DOHH2 (cell line): ENCODE data around the gene PTP4A2.

Source experiments
- H3F3A ChIP-seq: fragments of 200-600 bp; sonication (generic), shearing (Covaris generic); 2 replicates; pipeline ENCODE4 v1.6.0; 2016; ENCODE audit warnings: antibody characterized with exemption, mild to moderate bottlenecking; ENCODE audit not compliant: control insufficient read depth, insufficient read depth
- H3K27ac ChIP-seq: fragments of 200-600 bp; sonication (generic); 2 replicates; pipeline ENCODE4 v1.5.1; 2014; ENCODE audit warnings: low read depth, mild to moderate bottlenecking, low read length, moderate library complexity
- H3K27me3 ChIP-seq: fragments of 200-600 bp; sonication (generic); 2 replicates; pipeline ENCODE4 v1.6.1; 2014; ENCODE audit warnings: mild to moderate bottlenecking, low read length, mixed read lengths; ENCODE audit not compliant: control insufficient read depth
- H3K36me3 ChIP-seq: fragments of 200-600 bp; sonication (generic); 2 replicates; pipeline ENCODE4 v1.6.1; 2014; ENCODE audit warnings: mild to moderate bottlenecking, low read length, moderate library complexity, mixed read lengths; ENCODE audit not compliant: control insufficient read depth
- H3K4me1 ChIP-seq: fragments of 200-600 bp; sonication (generic); 2 replicates; pipeline ENCODE4 v1.6.1; 2014; ENCODE audit warnings: mild to moderate bottlenecking, low read length, mixed read lengths; ENCODE audit not compliant: control insufficient read depth
- H3K4me2 ChIP-seq: fragments of 200-600 bp; sonication (generic); 2 replicates; pipeline ENCODE4 v1.6.0; 2014; ENCODE audit warnings: mild to moderate bottlenecking, low read length, moderate library complexity
- H3K4me3 ChIP-seq: fragments of 200-600 bp; sonication (generic); 2 replicates; pipeline ENCODE4 v1.5.1; 2014; ENCODE audit warnings: mild to moderate bottlenecking, low read length, mixed read lengths
- H3K79me2 ChIP-seq: fragments of 200-600 bp; sonication (generic); 2 replicates; pipeline ENCODE4 v1.6.1; 2014; ENCODE audit warnings: mild to moderate bottlenecking, low read length, mixed read lengths; ENCODE audit not compliant: control insufficient read depth
- H3K9me2 ChIP-seq: fragments of 200-600 bp; sonication (generic); replicated peaks from 2 replicates; pipeline ENCODE4 v1.6.1; 2014; ENCODE audit warnings: mild to moderate bottlenecking, low read length, mixed read lengths; ENCODE audit not compliant: control insufficient read depth
- H3K9me3 ChIP-seq: fragments of 200-600 bp; sonication (generic); 2 replicates; pipeline ENCODE4 v1.6.1; 2014; ENCODE audit warnings: antibody characterized with exemption, low read length, mixed read lengths; ENCODE audit not compliant: control insufficient read depth, insufficient read depth
- H4K20me1 ChIP-seq: fragments of 200-600 bp; sonication (generic); 2 replicates; pipeline ENCODE4 v1.6.0; 2014; ENCODE audit warnings: low read depth, mild to moderate bottlenecking, antibody characterized with exemption, low read length, moderate library complexity; ENCODE audit not compliant: control insufficient read depth, insufficient read depth
- CTCF ChIP-seq: fragments of 200-600 bp; sonication (generic); IDR thresholded peaks from one replicate; pipeline ENCODE4 v1.5.1; 2014; ENCODE audit warnings: antibody characterized with exemption, mild to moderate bottlenecking, low read depth, low read length; ENCODE audit not compliant: poor library complexity, severe bottlenecking
- EZH2phosphoT487 ChIP-seq: fragments of 200-600 bp; sonication (generic); IDR thresholded peaks from 2 replicates; pipeline ENCODE4 v1.6.1; 2017; ENCODE audit warnings: borderline replicate concordance, mild to moderate bottlenecking, antibody characterized with exemption, low read length, moderate library complexity, mixed read lengths

PTP4A2 gene

DNA sequence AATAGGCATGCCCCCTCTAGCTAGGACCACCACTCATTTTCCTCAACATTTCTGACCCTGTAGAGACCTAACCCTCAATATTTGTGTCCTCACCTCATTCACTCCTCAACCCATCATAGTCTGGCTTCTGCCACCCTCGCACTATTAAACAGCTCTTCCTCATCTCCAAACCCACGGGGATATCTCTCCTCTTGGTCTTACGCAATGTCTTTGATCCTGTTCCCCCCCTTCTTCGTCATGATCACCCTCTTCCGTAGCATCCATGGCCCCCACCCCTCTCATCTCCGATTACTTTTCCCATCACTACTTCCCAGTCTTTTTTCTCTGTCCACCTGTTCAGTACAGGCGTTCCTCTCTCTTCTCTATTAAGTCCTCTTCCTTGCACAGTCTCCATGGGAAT lies 70.6 kb downstream of the PTP4A2 start:
- TF ChIP-seq EZH2phosphoT487 (no peak), CTCF (no peak)
- no peaks in the 10 kb centered on the region for H3K9me3 ChIP-seq

DNA sequence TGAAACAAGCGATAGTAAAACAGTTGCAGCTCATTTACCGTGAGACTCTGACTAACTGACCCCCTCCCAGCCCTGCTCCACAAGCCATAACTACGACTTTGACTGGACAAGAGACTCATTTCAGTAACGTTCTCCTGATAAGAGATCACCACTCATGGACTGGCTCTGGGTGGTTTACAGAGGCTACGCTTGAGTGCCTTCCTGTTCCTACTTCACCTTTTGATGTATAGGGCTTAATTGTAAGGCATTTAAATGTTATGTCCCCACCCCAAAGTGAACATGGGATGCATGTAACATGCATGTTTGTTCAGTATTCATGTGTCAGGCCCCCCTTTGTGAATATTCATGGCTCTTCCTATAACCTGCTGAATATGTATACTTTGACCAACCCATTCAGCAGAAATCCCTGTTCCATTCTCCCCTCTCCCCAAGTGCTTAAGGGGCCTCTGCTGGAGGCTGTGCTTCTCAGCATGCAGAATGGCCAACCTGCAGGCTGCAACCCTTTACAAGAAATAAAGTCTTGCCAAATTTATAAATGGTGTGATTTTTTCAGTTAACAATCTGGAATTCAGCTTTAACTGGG lies 71.6 kb downstream of the PTP4A2 start:
- H3K4me1 ChIP-seq = peaks cover 13% of the 10 kb centered on the region
- H3K4me2 ChIP-seq = peak overlapping the region; percentile 45
- H3K9me3 ChIP-seq = no peaks in the 10 kb centered on the region
- no peaks in the 10 kb centered on the region for H3K36me3 ChIP-seq
- no peaks in the 10 kb centered on the region for H3K79me2 ChIP-seq
- no peak overlapping the region; the same call in 1 of the 2 replicates for H3K4me3 ChIP-seq
- H3K27me3 ChIP-seq = no peaks in the 10 kb centered on the region
- no peaks in the 10 kb centered on the region for H3F3A ChIP-seq
- TF ChIP-seq EZH2phosphoT487 (no peak), CTCF (no peak)
- H4K20me1 ChIP-seq = no peaks in the 10 kb centered on the region
- no peak overlapping the region for H3K27ac ChIP-seq
- no peaks in the 10 kb centered on the region for H3K9me2 ChIP-seq

More for the DNA sequence above, 70.6 kb downstream of the PTP4A2 start:
- H3K27ac ChIP-seq = no peak overlapping the region
- H3K79me2 ChIP-seq = no peaks in the 10 kb centered on the region
- H3K4me1 ChIP-seq = peaks cover 13% of the 10 kb centered on the region
- H3F3A ChIP-seq = no peaks in the 10 kb centered on the region
- no peaks in the 10 kb centered on the region for H4K20me1 ChIP-seq
- no peak overlapping the region for H3K4me3 ChIP-seq
- no peaks in the 10 kb centered on the region for H3K36me3 ChIP-seq
- no peaks in the 10 kb centered on the region for H3K27me3 ChIP-seq
- no peaks in the 10 kb centered on the region for H3K9me2 ChIP-seq
- no peak overlapping the region for H3K4me2 ChIP-seq

GRCh38 chr1:31865728-31866449 lies 72.3 kb downstream of the PTP4A2 start:
- TF ChIP-seq CTCF (no peak), EZH2phosphoT487 (no peak)
- Histone ChIP-seq H3K4me3 (no peak overlapping the region), H3K27me3 (no peaks in the 10 kb centered on the region), H3K79me2 (no peaks in the 10 kb centered on the region), H3F3A (no peaks in the 10 kb centered on the region), H3K4me2 (peak overlapping the region; percentile 45), H3K36me3 (no peaks in the 10 kb centered on the region), H4K20me1 (no peaks in the 10 kb centered on the region), H3K4me1 (peaks cover 13% of the 10 kb centered on the region), H3K9me2 (no peaks in the 10 kb centered on the region), H3K9me3 (no peaks in the 10 kb centered on the region), H3K27ac (no peak overlapping the region)
